HepG2 (cell line): ENCODE measurements around the gene IHH. TPM values are rescaled to one million over a fixed set of nuclear protein-coding genes. Genes with fewer than 3 reads are reported as not detected.

Experiments used
- ATAC-seq: fragments of 200-7000 bp; cut with Tn5 transposase; 3 replicates; pipeline ENCODE4 v1.9.1; 2020; ENCODE audit warnings: mild to moderate bottlenecking, moderate library complexity
- BruUV-seq: library from RNA; stranded (reverse); fragments of 400-500 nt; replicated peaks from 2 replicates; lab custom pipeline; 2021; lab: Mats Ljungman, UMichigan
- CTCF ChIA-PET: fragments of 300-600 bp; formaldehyde crosslinking; extraction: SDS; loops from one replicate; lab custom pipeline; 2021; ENCODE audit warnings: low total read pairs, inconsistent platforms, low intra/inter-chr PET ratio; lab: Yijun Ruan, JAX
- POLR2A ChIA-PET: fragments of 350-600 bp; sonication (Branson Sonifier 250); formaldehyde crosslinking; loops from one replicate; lab custom pipeline; 2020; ENCODE audit warnings: antibody characterized with exemption, inconsistent platforms; lab: Yijun Ruan, JAX
- DNase-seq: peaks from one replicate; pipeline ENCODE4 v3.0.0-alpha.2; 2015; ENCODE audit warnings: low spot score
- FAIRE-seq: peaks from 3 replicates; lab custom pipeline; 2011; peaks lifted over from hg19 to GRCh38; lab: Jason Lieb, UNC
- H2AFZ ChIP-seq: one replicate; pipeline ENCODE4 v1.6.1; 2011; ENCODE audit warnings: low read length, inconsistent platforms
- H3K27ac ChIP-seq: fragments of 300-600 bp; 3 replicates; pipeline ENCODE4 v1.8.0; 2011; ENCODE audit warnings: mixed run types, mild to moderate bottlenecking, mixed read lengths, low read length, inconsistent platforms; ENCODE audit not compliant: insufficient read depth; ENCODE audit errors: extremely low read length
- H3K27me3 ChIP-seq, 2 experiments: fragments of 200-600 bp in 1 of 2; 2 replicates in 1 of 2; 3 replicates in 1 of 2; pipeline versions ENCODE4 v1.6.0 to v1.8.0; 2011; ENCODE audit warnings: low read length in 2 of 2, mild to moderate bottlenecking in 2 of 2, moderate library complexity in 2 of 2, inconsistent platforms in 1 of 2; ENCODE audit not compliant: insufficient read depth in 2 of 2, control insufficient read depth in 1 of 2
- H3K36me3 ChIP-seq, 2 experiments: fragments of 200-600 bp in 1 of 2; replicated peaks in 1 of 2; 2 replicates in 1 of 2; 3 replicates in 1 of 2; pipeline versions ENCODE4 v1.5.1 to v1.8.0; 2011; ENCODE audit warnings: low read length in 2 of 2, inconsistent platforms in 1 of 2; ENCODE audit not compliant: insufficient read depth in 2 of 2, control insufficient read depth in 1 of 2
- H3K4me1 ChIP-seq: 2 replicates; pipeline ENCODE4 v1.5.1; 2012; ENCODE audit warnings: low read length, inconsistent platforms; ENCODE audit not compliant: insufficient read depth
- H3K4me2 ChIP-seq: 2 replicates; pipeline ENCODE4 v1.6.0; 2011; ENCODE audit warnings: low read depth, low read length, inconsistent platforms
- H3K4me3 ChIP-seq, 3 experiments: fragments of 200-600 bp in 1 of 3; sonication (generic), shearing (Covaris generic) in 1 of 3; replicated peaks in 1 of 3; 2 replicates each; pipeline ENCODE4 v1.5.1; 2011 to 2016; ENCODE audit warnings: low read length in 3 of 3, inconsistent platforms in 2 of 3, low read depth in 2 of 3, mild to moderate bottlenecking in 2 of 3, control low read depth in 1 of 3, mixed read lengths in 1 of 3; ENCODE audit not compliant: insufficient read depth in 1 of 3
- H3K79me2 ChIP-seq: one replicate; pipeline ENCODE4 v1.6.1; 2011; ENCODE audit warnings: low read length, inconsistent platforms; ENCODE audit not compliant: insufficient read depth
- H3K9ac ChIP-seq: 2 replicates; pipeline ENCODE4 v1.6.0; 2011; ENCODE audit warnings: mild to moderate bottlenecking, low read depth, low read length, inconsistent platforms; ENCODE audit not compliant: insufficient read depth
- H3K9me3 ChIP-seq: 2 replicates; pipeline ENCODE4 v1.5.1; 2012; ENCODE audit warnings: mild to moderate bottlenecking, low read length
- H4K20me1 ChIP-seq: 2 replicates; pipeline ENCODE4 v1.6.0; 2011; ENCODE audit warnings: inconsistent platforms, mild to moderate bottlenecking, low read length, moderate library complexity; ENCODE audit not compliant: insufficient read depth
- ARID2 ChIP-seq: sonication (generic); formaldehyde crosslinking; IDR thresholded peaks from 2 replicates; pipeline ENCODE4 v1.8.1; 2022; ENCODE audit warnings: mild to moderate bottlenecking, missing genetic modification reagents, borderline replicate concordance
- ELF3 ChIP-seq: IDR thresholded peaks from 2 replicates; pipeline ENCODE4 v1.6.1; 2016; ENCODE audit warnings: missing genetic modification reagents, missing compliant biosample characterization
- ERF ChIP-seq: IDR thresholded peaks from 2 replicates; pipeline ENCODE4 v1.6.1; 2018; ENCODE audit warnings: missing biosample characterization, missing genetic modification reagents
- ETV5 ChIP-seq: IDR thresholded peaks from 2 replicates; pipeline ENCODE4 v1.6.1; 2018; ENCODE audit warnings: missing biosample characterization, missing genetic modification reagents, inconsistent platforms, borderline replicate concordance
- FOXA1 ChIP-seq, 2 experiments: fragments of 450-650 bp in 1 of 2; sonication (generic) in 1 of 2; formaldehyde crosslinking in 1 of 2; IDR thresholded peaks; 2 replicates each; pipeline versions ENCODE4 v1.4.0 to v1.6.1; 2016 to 2020; ENCODE audit warnings: missing genetic modification reagents in 1 of 2
- GATA4 ChIP-seq: sonication (generic); IDR thresholded peaks from 2 replicates; pipeline ENCODE4 v1.6.1; 2016; ENCODE audit warnings: antibody characterized with exemption, low read depth, borderline replicate concordance
- HMG20A ChIP-seq: IDR thresholded peaks from 2 replicates; pipeline ENCODE4 v1.6.1; 2016; ENCODE audit warnings: borderline replicate concordance
- KAT8 ChIP-seq: IDR thresholded peaks from 2 replicates; pipeline ENCODE4 v1.6.1; 2016; ENCODE audit warnings: missing genetic modification reagents, missing compliant biosample characterization
- KDM4B ChIP-seq: sonication (generic); formaldehyde crosslinking; IDR thresholded peaks from 2 replicates; pipeline ENCODE4 v1.4.0; 2020; ENCODE audit warnings: missing genetic modification reagents
- NCOR1 ChIP-seq: fragments of 200-600 bp; sonication (generic); IDR thresholded peaks from 2 replicates; pipeline ENCODE4 v1.7.0; 2017; ENCODE audit warnings: antibody characterized with exemption, low read length, borderline replicate concordance
- RFXANK ChIP-seq: IDR thresholded peaks from 2 replicates; pipeline ENCODE4 v1.6.1; 2016
- SMC3 ChIP-seq: IDR thresholded peaks from 2 replicates; pipeline ENCODE4 v1.6.1; 2011; ENCODE audit warnings: low read length, improper control_type of control experiment
- ZFX ChIP-seq: sonication (generic); formaldehyde crosslinking; IDR thresholded peaks from 2 replicates; pipeline ENCODE4 v1.4.0; 2020; ENCODE audit warnings: mild to moderate bottlenecking, low read depth, missing genetic modification reagents, moderate library complexity
- ZNF615 ChIP-seq: sonication (generic); formaldehyde crosslinking; IDR thresholded peaks from 2 replicates; pipeline ENCODE4 v1.5.0; 2020; ENCODE audit warnings: mild to moderate bottlenecking, missing genetic modification reagents, borderline replicate concordance
- ZNF713 ChIP-seq: sonication (generic); formaldehyde crosslinking; IDR thresholded peaks from 2 replicates; pipeline ENCODE4 v1.4.0; 2020; ENCODE audit warnings: mild to moderate bottlenecking, missing genetic modification reagents
- WGBS: methylation state at CpG from one replicate; pipeline ENCODE4 v1.1.6; 2017; ENCODE audit warnings: low lambda C conversion rate; 5-methylcytosine and 5-hydroxymethylcytosine counted together
- in situ Hi-C: cut with HindIII; loops from 2 replicates; pipeline ENCODE4 v1.10.0; 2017; ENCODE audit warnings: low pct_unique_long_range_greater_than_20kb; ENCODE audit not compliant: extremely low pct_ligation_motif_present
- intact Hi-C: fragments of 100-400 bp; cut with micrococcal nuclease; formaldehyde crosslinking; loops from one replicate; pipeline ENCODE4 v1.10.0; 2022; ENCODE audit not compliant: unreplicated experiment
- polyA plus RNA-seq, 8 experiments: library from polyadenylated mRNA; depleted of rRNA in 3 of 8; stranded (reverse) in 7 of 8; unstranded in 1 of 8; fragments of >200 nt; fragmentation: Illumina TruSeq in 4 of 8; extraction: Trizol in 4 of 8; gene quantifications; 2 replicates each; pipeline versions ENCODE4 v1.2.1 to v1.2.3, GENCODE V29; 2011 to 2016; ENCODE audit warnings: low read depth in 4 of 8, missing spikeins in 1 of 8, mixed read lengths in 1 of 8; ENCODE audit not compliant: insufficient read depth in 1 of 8
- total RNA-seq, 5 experiments: library from RNA; depleted of rRNA; stranded (reverse); fragments of >200 nt; fragmentation: Illumina TruSeq; extraction: Trizol; gene quantifications; 2 replicates each; pipeline ENCODE4 v1.2.3, GENCODE V29; 2016; ENCODE audit warnings: low read depth in 1 of 5
- TF ChIP-seq, protein P1 (sequence below): sonication (generic); formaldehyde crosslinking; IDR thresholded peaks from 2 replicates; pipeline ENCODE4 v1.4.0; 2020; ENCODE audit warnings: missing genetic modification reagents, borderline replicate concordance

IHH gene
- total and polyA plus RNA-seq, 2 of the 13 experiments (the other 11 are each of a cell fraction or from before 2014, with no cell fraction given) = 0.42 TPM; not detected in 1

- no peak for TF ChIP-seq ARID2 (CRISPR knock-in tag)
- no peak for TF ChIP-seq FOXA1 (IDR thresholded peaks at IDR 0.05)
- TF ChIP-seq FOXA1 (CRISPR knock-in tag; IDR thresholded peaks at IDR 0.05) = peak; percentile 69
- peak; percentile 21; the same call in 1 of the 2 replicates for TF ChIP-seq ZFX (CRISPR knock-in tag)
- peak; percentile 66; the same call in 1 of the 2 replicates for TF ChIP-seq HMG20A
Observed at GRCh38 chr2:219106251-219106650, 45.5 kb upstream of the IHH start (continued).

- Histone ChIP-seq H3K27me3 (no peaks in the 10 kb centered on the region), H3K4me2 (no peak overlapping the region), H3K79me2 (no peaks in the 10 kb centered on the region), H3K27ac (no peak overlapping the region), H3K4me1 (peaks cover 38% of the 10 kb centered on the region), H2AFZ (no peak overlapping the region), H3K4me3 (no peak overlapping the region), H3K36me3 (no peaks in the 10 kb centered on the region), H3K9ac (no peak overlapping the region), H4K20me1 (no peaks in the 10 kb centered on the region), H3K9me3 (no peaks in the 10 kb centered on the region)
- FAIRE-seq (peak; percentile 75), DNase-seq (peak; percentile 66), ATAC-seq (peak; percentile 97)
- in situ Hi-C loops (no loop called here), intact Hi-C loops (loop anchor here (1.0 kb wide), 2 partner anchors 31 to 45 kb away; no protein-coding TSS in a partner anchor)
- ChIA-PET POLR2A (interaction anchor here (0.6 to 1.5 kb wide), 4 partner anchors 31 to 141 kb away, joined by 3 to 6 read pairs (median 5); partner anchors contain the start of genes GLB1L and STK16), CTCF (interaction anchor here (1.3 to 2.4 kb wide), 3 partner anchors 15 to 45 kb away, joined by 4 to 19 read pairs (median 7); no protein-coding TSS in a partner anchor)
- WGBS = 72% methylated on average over 4 of the region's 4 CpGs
- BruUV-seq = no TSS peak
- TF ChIP-seq GATA4 (no peak), KAT8 (no peak), ERF (CRISPR knock-in tag) (peak; percentile 69), RFXANK (no peak), ETV5 (0 out of 2 replicates have a peak, but pooled peaks have one; percentile 21), ELF3 (CRISPR knock-in tag) (peak; percentile 40; the same call in 1 of the 2 replicates), SMC3 (peak; percentile 90), NCOR1 (no peak), ZNF713 (CRISPR knock-in tag) (no peak), KDM4B (peak; percentile 39; the same call in 1 of the 2 replicates), ZNF615 (CRISPR knock-in tag) (no peak)
- TF ChIP-seq, protein P1, sequence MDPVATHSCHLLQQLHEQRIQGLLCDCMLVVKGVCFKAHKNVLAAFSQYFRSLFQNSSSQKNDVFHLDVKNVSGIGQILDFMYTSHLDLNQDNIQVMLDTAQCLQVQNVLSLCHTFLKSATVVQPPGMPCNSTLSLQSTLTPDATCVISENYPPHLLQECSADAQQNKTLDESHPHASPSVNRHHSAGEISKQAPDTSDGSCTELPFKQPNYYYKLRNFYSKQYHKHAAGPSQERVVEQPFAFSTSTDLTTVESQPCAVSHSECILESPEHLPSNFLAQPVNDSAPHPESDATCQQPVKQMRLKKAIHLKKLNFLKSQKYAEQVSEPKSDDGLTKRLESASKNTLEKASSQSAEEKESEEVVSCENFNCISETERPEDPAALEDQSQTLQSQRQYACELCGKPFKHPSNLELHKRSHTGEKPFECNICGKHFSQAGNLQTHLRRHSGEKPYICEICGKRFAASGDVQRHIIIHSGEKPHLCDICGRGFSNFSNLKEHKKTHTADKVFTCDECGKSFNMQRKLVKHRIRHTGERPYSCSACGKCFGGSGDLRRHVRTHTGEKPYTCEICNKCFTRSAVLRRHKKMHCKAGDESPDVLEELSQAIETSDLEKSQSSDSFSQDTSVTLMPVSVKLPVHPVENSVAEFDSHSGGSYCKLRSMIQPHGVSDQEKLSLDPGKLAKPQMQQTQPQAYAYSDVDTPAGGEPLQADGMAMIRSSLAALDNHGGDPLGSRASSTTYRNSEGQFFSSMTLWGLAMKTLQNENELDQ (CRISPR knock-in tag) = peak; percentile 69; the same call in 1 of the 2 replicates
Observed at GRCh38 chr2:219104107-219105035, 43.6 kb upstream of the IHH start.
